ENCODE results near the gene HDAC11. TPM values are rescaled to one million over a fixed set of nuclear protein-coding genes. Genes with fewer than 3 reads are reported as not detected.

The HDAC11 gene
- total RNA-seq, 1 experiment from 2014 or later, result 1.0 TPM

DNA sequence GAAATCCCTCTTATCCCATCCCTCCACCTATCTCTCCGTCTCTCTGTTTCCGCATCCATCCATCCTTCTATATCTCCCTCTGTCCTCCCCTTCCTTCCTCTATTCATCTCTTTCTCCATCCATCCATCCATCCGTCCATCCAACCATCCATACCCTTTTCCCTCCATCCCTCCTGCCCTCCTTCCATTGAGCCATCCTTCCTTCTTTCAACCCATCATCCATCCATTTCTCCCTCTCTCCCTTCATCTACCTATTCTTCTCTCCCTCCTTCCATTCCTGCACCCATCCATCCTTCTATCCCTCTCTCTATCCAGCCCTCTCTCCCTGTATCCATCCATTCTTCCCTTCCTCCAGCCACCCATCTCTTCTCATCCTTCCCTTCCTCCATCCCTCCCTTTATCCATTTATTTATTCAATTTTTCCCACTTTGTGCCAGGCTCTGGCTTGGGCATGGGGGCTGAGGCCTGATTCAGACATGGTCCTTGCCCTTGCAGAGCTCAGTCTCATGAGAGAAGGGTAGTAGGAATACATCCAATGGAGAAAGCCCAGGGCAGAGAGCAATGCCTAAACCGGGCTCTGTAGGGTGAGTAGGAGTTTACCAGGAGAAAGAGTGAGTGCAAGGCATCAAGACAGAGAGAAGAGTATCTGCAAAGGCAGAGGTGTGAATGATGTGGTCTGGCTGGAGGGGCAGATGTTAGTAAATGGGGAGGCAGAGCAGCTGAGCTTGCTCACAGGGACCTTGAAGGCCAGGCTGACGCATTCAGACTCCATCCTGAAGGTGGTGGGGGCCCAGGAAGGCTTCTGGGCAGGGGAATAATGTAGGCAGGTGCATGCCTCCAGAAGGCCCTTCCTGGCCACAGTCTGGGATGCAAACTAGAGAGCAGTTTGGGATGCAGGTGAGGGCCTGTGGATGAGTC is 49.3 kb downstream of the HDAC11 start:
- Histone ChIP-seq H3K4me3 (ENCODE audit: low read depth, low read length, poor library complexity, severe bottlenecking) (no peak overlapping the region), H3K4me1 (ENCODE audit: insufficient read depth, low read length, poor library complexity, severe bottlenecking) (peaks cover 17% of the 10 kb centered on the region), H3K36me3 (ENCODE audit: insufficient read depth, low read length, poor library complexity, severe bottlenecking) (no peaks in the 10 kb centered on the region), H3K9me3 (ENCODE audit: low read depth, low read length, poor library complexity, severe bottlenecking) (no peaks in the 10 kb centered on the region), H3K27ac (ENCODE audit: low read depth, low read length, poor library complexity, severe bottlenecking) (no peak overlapping the region), H3K27me3 (replicated peaks; ENCODE audit: insufficient read depth, low read depth, low read length, poor library complexity) (no peaks in the 10 kb centered on the region)
- DNase-seq (ENCODE audit: low spot score), result no peak
- ChIA-PET CTCF (no interaction called here), POLR2A (ENCODE audit: low non-redundant PET) (no interaction called here)
- TF ChIP-seq, protein P1, sequence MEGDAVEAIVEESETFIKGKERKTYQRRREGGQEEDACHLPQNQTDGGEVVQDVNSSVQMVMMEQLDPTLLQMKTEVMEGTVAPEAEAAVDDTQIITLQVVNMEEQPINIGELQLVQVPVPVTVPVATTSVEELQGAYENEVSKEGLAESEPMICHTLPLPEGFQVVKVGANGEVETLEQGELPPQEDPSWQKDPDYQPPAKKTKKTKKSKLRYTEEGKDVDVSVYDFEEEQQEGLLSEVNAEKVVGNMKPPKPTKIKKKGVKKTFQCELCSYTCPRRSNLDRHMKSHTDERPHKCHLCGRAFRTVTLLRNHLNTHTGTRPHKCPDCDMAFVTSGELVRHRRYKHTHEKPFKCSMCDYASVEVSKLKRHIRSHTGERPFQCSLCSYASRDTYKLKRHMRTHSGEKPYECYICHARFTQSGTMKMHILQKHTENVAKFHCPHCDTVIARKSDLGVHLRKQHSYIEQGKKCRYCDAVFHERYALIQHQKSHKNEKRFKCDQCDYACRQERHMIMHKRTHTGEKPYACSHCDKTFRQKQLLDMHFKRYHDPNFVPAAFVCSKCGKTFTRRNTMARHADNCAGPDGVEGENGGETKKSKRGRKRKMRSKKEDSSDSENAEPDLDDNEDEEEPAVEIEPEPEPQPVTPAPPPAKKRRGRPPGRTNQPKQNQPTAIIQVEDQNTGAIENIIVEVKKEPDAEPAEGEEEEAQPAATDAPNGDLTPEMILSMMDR (conservative IDR thresholded peaks at IDR 0.05; ENCODE audit: low read depth, low read length), result no peak
- no peak for TF ChIP-seq EZH2 (IDR thresholded peaks at IDR 0.05; ENCODE audit: borderline replicate concordance, low read depth, low read length, poor library complexity, severe bottlenecking)
- BruUV-seq (replicated peaks), result no TSS peak
- intact Hi-C loops (cut with micrococcal nuclease; ENCODE audit: unreplicated experiment), result no loop called here

DNA sequence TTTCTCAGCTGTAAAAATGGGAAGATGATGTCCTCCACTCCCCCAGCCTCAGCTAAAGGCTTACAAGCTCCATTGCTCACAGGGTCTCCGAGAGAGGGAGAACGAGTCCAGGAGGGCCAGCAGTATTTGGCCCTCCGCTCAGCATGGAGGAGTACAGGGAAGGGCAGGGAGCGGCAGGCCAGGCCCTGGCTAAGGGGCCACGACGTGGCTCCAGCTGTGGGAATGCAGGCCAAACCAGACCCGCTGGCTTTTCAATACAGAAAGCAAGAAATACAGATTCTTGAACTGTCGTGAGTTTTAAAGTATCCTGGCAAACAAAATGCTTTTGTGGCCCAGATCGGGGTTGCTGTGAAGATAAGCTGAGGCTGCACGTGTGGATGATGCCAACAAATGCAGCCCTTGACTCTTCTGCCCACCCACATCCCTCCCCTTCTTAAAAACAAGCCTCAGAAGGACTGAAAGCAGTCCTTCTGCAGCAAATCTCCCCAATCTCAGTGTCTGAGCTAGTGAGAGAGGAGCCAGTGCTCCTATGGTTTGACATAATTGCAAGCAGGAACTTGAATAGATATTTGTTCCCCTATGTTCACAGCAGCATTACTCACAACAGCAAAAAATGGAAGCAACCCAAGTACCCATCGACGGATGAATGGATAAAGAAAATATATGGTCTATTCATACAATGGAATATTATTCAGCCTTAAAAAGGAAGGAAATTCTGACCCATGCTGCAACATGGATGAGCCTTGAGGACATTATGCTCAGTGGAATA is 50.3 kb downstream of the HDAC11 start:
- ChIA-PET CTCF (no interaction called here), POLR2A (ENCODE audit: low non-redundant PET) (no interaction called here)
- Histone ChIP-seq H3K4me3 (ENCODE audit: low read depth, low read length, poor library complexity, severe bottlenecking) (no peak overlapping the region), H3K27ac (ENCODE audit: low read depth, low read length, poor library complexity, severe bottlenecking) (no peak overlapping the region), H3K4me1 (ENCODE audit: insufficient read depth, low read length, poor library complexity, severe bottlenecking) (peaks cover 12% of the 10 kb centered on the region), H3K36me3 (ENCODE audit: insufficient read depth, low read length, poor library complexity, severe bottlenecking) (no peaks in the 10 kb centered on the region), H3K9me3 (ENCODE audit: low read depth, low read length, poor library complexity, severe bottlenecking) (no peaks in the 10 kb centered on the region), H3K27me3 (replicated peaks; ENCODE audit: insufficient read depth, low read depth, low read length, poor library complexity) (no peaks in the 10 kb centered on the region)
- BruUV-seq (replicated peaks), result no TSS peak
- DNase-seq (ENCODE audit: low spot score), result no peak
- intact Hi-C loops (cut with micrococcal nuclease; ENCODE audit: unreplicated experiment), result no loop called here
- TF ChIP-seq, protein P1 (conservative IDR thresholded peaks at IDR 0.05; ENCODE audit: low read depth, low read length), result no peak
- TF ChIP-seq EZH2 (IDR thresholded peaks at IDR 0.05; ENCODE audit: borderline replicate concordance, low read depth, low read length, poor library complexity, severe bottlenecking), result no peak

DNA sequence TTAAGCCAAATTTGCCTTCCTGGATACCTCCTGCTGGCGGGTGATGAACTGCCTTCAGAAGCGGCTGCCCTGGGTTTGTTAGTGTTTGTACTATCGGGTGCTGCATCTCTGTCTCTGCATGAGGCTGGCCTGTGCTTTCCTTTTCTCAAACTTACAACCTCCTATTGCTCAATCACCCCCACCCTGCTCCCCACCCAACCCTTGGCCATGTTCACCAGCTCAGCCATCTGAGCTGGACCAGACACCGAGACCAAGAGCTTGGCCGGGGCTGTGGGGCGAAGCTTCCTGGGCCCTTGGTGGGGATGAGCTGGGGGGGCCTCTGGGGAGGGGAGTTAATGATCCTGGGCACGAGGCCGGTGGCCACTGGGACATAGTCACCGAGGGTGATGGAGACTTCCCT is 52.0 kb downstream of the HDAC11 start:
- DNase-seq (ENCODE audit: low spot score), result no peak
- Histone ChIP-seq H3K4me1 (ENCODE audit: insufficient read depth, low read length, poor library complexity, severe bottlenecking) (peaks cover 4% of the 10 kb centered on the region), H3K27ac (ENCODE audit: low read depth, low read length, poor library complexity, severe bottlenecking) (no peak overlapping the region), H3K36me3 (ENCODE audit: insufficient read depth, low read length, poor library complexity, severe bottlenecking) (no peaks in the 10 kb centered on the region), H3K4me3 (ENCODE audit: low read depth, low read length, poor library complexity, severe bottlenecking) (no peak overlapping the region), H3K27me3 (replicated peaks; ENCODE audit: insufficient read depth, low read depth, low read length, poor library complexity) (no peaks in the 10 kb centered on the region), H3K9me3 (ENCODE audit: low read depth, low read length, poor library complexity, severe bottlenecking) (no peaks in the 10 kb centered on the region)
- TF ChIP-seq EZH2 (IDR thresholded peaks at IDR 0.05; ENCODE audit: borderline replicate concordance, low read depth, low read length, poor library complexity, severe bottlenecking), result no peak
- TF ChIP-seq, protein P1 (conservative IDR thresholded peaks at IDR 0.05; ENCODE audit: low read depth, low read length), result no peak
- BruUV-seq (replicated peaks), result no TSS peak
- CTCF ChIA-PET, result no interaction called here
- intact Hi-C loops (cut with micrococcal nuclease; ENCODE audit: unreplicated experiment), result no loop called here
- POLR2A ChIA-PET (ENCODE audit: low non-redundant PET), result no interaction called here
